D721Med (cell line): ENCODE results near the gene MRC2.

Experiments
- DNase-seq: peaks from one replicate; pipeline ENCODE4 v3.0.0; 2011; ENCODE audit warnings: low spot score; ENCODE audit not compliant: insufficient read length
- FAIRE-seq: peaks from 2 replicates; lab custom pipeline; 2011; peaks lifted over from hg19 to GRCh38; lab: Jason Lieb, UNC
- CTCF ChIP-seq: IDR thresholded peaks from 2 replicates; pipeline ENCODE4 v1.5.1; 2012; ENCODE audit warnings: mild to moderate bottlenecking, control low read depth; ENCODE audit not compliant: insufficient read depth; ENCODE audit errors: missing control alignments

MRC2 gene

GRCh38 chr17:62720126-62720850 lies 92.8 kb downstream of the MRC2 start:
- DNase-seq = no peak
- no peak for FAIRE-seq
- no peak for TF ChIP-seq CTCF

- FAIRE-seq (no peak), DNase-seq (no peak)
- no peak for TF ChIP-seq CTCF
These were observed 95.2 kb downstream of the MRC2 start for GRCh38 chr17:62722625-62723024.

GRCh38 chr17:62723842-62724241 lies 96.4 kb downstream of the MRC2 start:
- FAIRE-seq = no peak
- no peak for TF ChIP-seq CTCF
- no peak for DNase-seq

- FAIRE-seq (no peak), DNase-seq (no peak)
- no peak for TF ChIP-seq CTCF
These were observed 97.1 kb downstream of the MRC2 start for GRCh38 chr17:62724398-62725146.

GRCh38 chr17:62725791-62726249 lies 98.3 kb downstream of the MRC2 start:
- no peak for DNase-seq
- TF ChIP-seq CTCF = no peak
- FAIRE-seq = no peak

- FAIRE-seq (no peak), DNase-seq (no peak)
- TF ChIP-seq CTCF = peak; percentile 13
These were observed 100.6 kb downstream of the MRC2 start for GRCh38 chr17:62727916-62728672.
